PC-9 (cell line): Measurements from ENCODE around the gene INPP5A. TPM values are rescaled to one million over a fixed set of nuclear protein-coding genes. Genes with fewer than 3 reads are reported as not detected.

Experiments
- BruUV-seq: library from RNA; stranded (reverse); fragments of 400-500 nt; replicated peaks from 2 replicates; lab custom pipeline; 2021; lab: Mats Ljungman, UMichigan
- CTCF ChIA-PET: fragments of 300-600 bp; sonication (Branson Sonifier 250); formaldehyde crosslinking; loops from one replicate; lab custom pipeline; 2022; ENCODE audit warnings: antibody characterized with exemption; lab: Charles Lee
- POLR2A ChIA-PET: fragments of 300-600 bp; sonication (Branson Sonifier 250); formaldehyde crosslinking; loops from one replicate; lab custom pipeline; 2022; ENCODE audit warnings: antibody characterized with exemption; ENCODE audit not compliant: unreplicated experiment; lab: Charles Lee
- DNase-seq, 2 experiments: peaks; one replicate each; pipeline versions ENCODE4 v3.0.0 to v3.0.0-alpha.2; 2015 to 2022; ENCODE audit warnings: mixed read lengths in 1 of 2
- H2AFZ ChIP-seq: fragments of 200-600 bp; sonication (generic); 2 replicates; pipeline ENCODE4 v1.8.1; 2017; ENCODE audit warnings: antibody characterized with exemption
- H3F3A ChIP-seq: fragments of 200-600 bp; sonication (generic); 2 replicates; pipeline ENCODE4 v1.8.1; 2017; ENCODE audit warnings: antibody characterized with exemption, mild to moderate bottlenecking, low read depth; ENCODE audit not compliant: insufficient read depth
- H3K27ac ChIP-seq: fragments of 200-600 bp; sonication (generic); 2 replicates; pipeline ENCODE4 v1.6.1; 2016; ENCODE audit warnings: mixed run types
- H3K27me3 ChIP-seq: fragments of 200-600 bp; sonication (generic); 2 replicates; pipeline ENCODE4 v1.6.1; 2016; ENCODE audit warnings: low read depth, mixed run types; ENCODE audit not compliant: insufficient read depth
- H3K36me3 ChIP-seq: fragments of 200-600 bp; sonication (generic); 2 replicates; pipeline ENCODE4 v1.6.1; 2016; ENCODE audit warnings: low read depth, mixed run types
- H3K4me1 ChIP-seq: fragments of 200-600 bp; sonication (generic); replicated peaks from 2 replicates; pipeline ENCODE4 v1.6.1; 2016; ENCODE audit warnings: mixed run types; ENCODE audit not compliant: insufficient read depth
- H3K4me2 ChIP-seq: fragments of 200-600 bp; sonication (generic); 2 replicates; pipeline ENCODE4 v1.6.1; 2017; ENCODE audit warnings: mixed run types
- H3K4me3 ChIP-seq: fragments of 200-600 bp; sonication (generic); 2 replicates; pipeline ENCODE4 v1.6.1; 2016; ENCODE audit warnings: mixed run types
- H3K79me2 ChIP-seq: fragments of 200-600 bp; sonication (generic); 2 replicates; pipeline ENCODE4 v1.6.1; 2017; ENCODE audit warnings: low read depth, mixed run types
- H3K9me2 ChIP-seq: fragments of 200-600 bp; sonication (generic); 2 replicates; pipeline ENCODE4 v1.8.1; 2017; ENCODE audit warnings: mild to moderate bottlenecking; ENCODE audit not compliant: insufficient read depth
- H3K9me3 ChIP-seq: fragments of 200-600 bp; sonication (generic); 2 replicates; pipeline ENCODE4 v1.8.1; 2016; ENCODE audit warnings: low read depth; ENCODE audit not compliant: insufficient read depth
- H4K20me1 ChIP-seq: fragments of 200-600 bp; sonication (generic); 2 replicates; pipeline ENCODE4 v1.8.1; 2017; ENCODE audit not compliant: insufficient read depth
- EZH2 ChIP-seq: fragments of 200-600 bp; sonication (generic); IDR thresholded peaks from 2 replicates; pipeline ENCODE4 v1.8.0; 2017; ENCODE audit warnings: antibody characterized with exemption, low read depth
- intact Hi-C: fragments of 100-400 bp; cut with micrococcal nuclease; formaldehyde crosslinking; loops from one replicate; pipeline ENCODE4 v1.10.0; 2022; ENCODE audit not compliant: unreplicated experiment
- total RNA-seq: library from RNA; stranded (reverse); gene quantifications from 2 replicates; pipeline ENCODE4 v1.2.3, GENCODE V29; 2021
- TF ChIP-seq, protein P1 (sequence below): fragments of 200-600 bp; sonication (generic); conservative IDR thresholded peaks from 2 replicates; pipeline ENCODE4 v1.6.1; 2017; ENCODE audit warnings: mixed run types, antibody characterized with exemption, mild to moderate bottlenecking, moderate library complexity

Gene INPP5A
- total RNA-seq, 1 experiment from 2014 or later = 18.4 TPM

- Histone ChIP-seq H3K36me3 (no peaks in the 10 kb centered on the region), H3K27me3 (no peaks in the 10 kb centered on the region), H4K20me1 (no peaks in the 10 kb centered on the region), H3F3A (peaks cover 17% of the 10 kb centered on the region), H3K4me2 (peak overlapping the region; percentile 87), H3K79me2 (no peaks in the 10 kb centered on the region), H2AFZ (no peak overlapping the region), H3K4me3 (peak overlapping the region; percentile 45; the same call in 1 of the 2 replicates), H3K9me2 (no peaks in the 10 kb centered on the region), H3K4me1 (peaks cover 26% of the 10 kb centered on the region), H3K9me3 (no peaks in the 10 kb centered on the region), H3K27ac (peak overlapping the region; percentile 78)
- intact Hi-C loops = loop anchor here (1.0 to 5.0 kb wide), 3 partner anchors 15 to 61 kb away; no protein-coding TSS in a partner anchor
- BruUV-seq = TSS peak; percentile 53
- ChIA-PET POLR2A (interaction anchor here (1.0 kb wide), 1 partner anchor 15 kb away, joined by 3 read pairs; no protein-coding TSS in a partner anchor), CTCF (no interaction called here)
- no peak for DNase-seq
- no peak for TF ChIP-seq EZH2
- TF ChIP-seq, protein P1, sequence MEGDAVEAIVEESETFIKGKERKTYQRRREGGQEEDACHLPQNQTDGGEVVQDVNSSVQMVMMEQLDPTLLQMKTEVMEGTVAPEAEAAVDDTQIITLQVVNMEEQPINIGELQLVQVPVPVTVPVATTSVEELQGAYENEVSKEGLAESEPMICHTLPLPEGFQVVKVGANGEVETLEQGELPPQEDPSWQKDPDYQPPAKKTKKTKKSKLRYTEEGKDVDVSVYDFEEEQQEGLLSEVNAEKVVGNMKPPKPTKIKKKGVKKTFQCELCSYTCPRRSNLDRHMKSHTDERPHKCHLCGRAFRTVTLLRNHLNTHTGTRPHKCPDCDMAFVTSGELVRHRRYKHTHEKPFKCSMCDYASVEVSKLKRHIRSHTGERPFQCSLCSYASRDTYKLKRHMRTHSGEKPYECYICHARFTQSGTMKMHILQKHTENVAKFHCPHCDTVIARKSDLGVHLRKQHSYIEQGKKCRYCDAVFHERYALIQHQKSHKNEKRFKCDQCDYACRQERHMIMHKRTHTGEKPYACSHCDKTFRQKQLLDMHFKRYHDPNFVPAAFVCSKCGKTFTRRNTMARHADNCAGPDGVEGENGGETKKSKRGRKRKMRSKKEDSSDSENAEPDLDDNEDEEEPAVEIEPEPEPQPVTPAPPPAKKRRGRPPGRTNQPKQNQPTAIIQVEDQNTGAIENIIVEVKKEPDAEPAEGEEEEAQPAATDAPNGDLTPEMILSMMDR = no peak
Observed at GRCh38 chr10:132517951-132518521, 19.6 kb upstream of the INPP5A start.

DNA sequence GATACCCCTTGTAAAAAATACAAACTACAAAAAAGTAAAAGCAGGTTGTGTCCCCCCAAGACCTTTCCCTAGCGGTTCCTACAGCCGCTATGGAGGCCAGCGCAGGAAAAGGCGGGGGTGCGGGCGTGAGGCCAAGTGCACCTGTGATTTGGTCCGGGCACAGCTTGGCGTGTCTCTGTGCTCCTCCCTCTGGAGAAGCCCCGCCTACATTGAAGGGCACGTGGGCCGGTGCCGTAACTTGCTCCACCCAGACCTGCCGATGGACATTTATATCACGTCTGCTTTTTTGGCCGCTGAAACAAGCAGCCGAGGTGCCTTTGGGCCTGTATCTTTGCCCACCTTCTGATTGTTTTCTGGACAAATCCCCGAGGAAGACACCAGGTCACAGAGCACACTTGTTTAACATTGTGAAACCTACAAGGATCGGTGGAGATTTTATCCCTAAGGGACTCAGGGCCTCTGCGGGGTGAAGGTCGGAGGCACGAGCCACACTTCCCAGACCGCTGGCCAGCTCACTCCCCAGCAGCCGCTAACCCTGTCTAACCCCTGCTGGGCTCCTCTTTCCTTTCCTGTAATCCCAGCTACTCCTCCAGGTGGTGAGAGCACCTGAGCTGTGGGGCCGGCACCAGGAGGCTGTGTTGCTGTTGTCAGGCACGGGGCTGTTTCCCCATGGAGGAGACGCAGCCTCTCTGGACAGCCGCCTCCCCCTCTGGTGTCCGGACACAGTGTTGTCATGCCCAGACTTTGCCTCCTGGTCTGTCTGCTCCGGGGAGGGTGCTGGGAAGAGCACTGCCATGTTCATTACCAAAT, 18.8 kb upstream of the INPP5A start:
- Histone ChIP-seq H3F3A (peaks cover 17% of the 10 kb centered on the region), H3K79me2 (no peaks in the 10 kb centered on the region), H3K4me1 (peaks cover 26% of the 10 kb centered on the region), H3K4me3 (peak overlapping the region; percentile 52; the same call in 1 of the 2 replicates), H3K4me2 (peak overlapping the region; percentile 87), H3K36me3 (no peaks in the 10 kb centered on the region), H4K20me1 (no peaks in the 10 kb centered on the region), H3K9me3 (no peaks in the 10 kb centered on the region), H2AFZ (peak overlapping the region; percentile 87), H3K9me2 (no peaks in the 10 kb centered on the region), H3K27ac (peak overlapping the region; percentile 63), H3K27me3 (no peaks in the 10 kb centered on the region)
- POLR2A ChIA-PET = interaction anchor here (1.0 kb wide), 1 partner anchor 14 kb away, joined by 3 read pairs; no protein-coding TSS in a partner anchor
- CTCF ChIA-PET = no interaction called here
- TF ChIP-seq, protein P1 = no peak
- no peak for TF ChIP-seq EZH2
- intact Hi-C loops = loop anchor here (5.0 kb wide), 1 partner anchor 61 kb away; no protein-coding TSS in a partner anchor
- peak; percentile 70 to 81 for DNase-seq
- BruUV-seq = TSS peak; percentile 99

- no peak for DNase-seq
- no peak for TF ChIP-seq EZH2
- TF ChIP-seq, protein P1 = no peak
- POLR2A ChIA-PET = no interaction called here
- no peaks in the 10 kb centered on the region for H3K79me2 ChIP-seq
- H3F3A ChIP-seq = peaks cover 17% of the 10 kb centered on the region
- H3K9me3 ChIP-seq = no peaks in the 10 kb centered on the region
- CTCF ChIA-PET = no interaction called here
- H3K27me3 ChIP-seq = no peaks in the 10 kb centered on the region
- peaks cover 26% of the 10 kb centered on the region for H3K4me1 ChIP-seq
- H3K36me3 ChIP-seq = no peaks in the 10 kb centered on the region
- no peaks in the 10 kb centered on the region for H4K20me1 ChIP-seq
- intact Hi-C loops = loop anchor here (5.0 kb wide), 1 partner anchor 62 kb away; no protein-coding TSS in a partner anchor
- no TSS peak for BruUV-seq
- H2AFZ ChIP-seq = no peak overlapping the region
- H3K4me3 ChIP-seq = no peak overlapping the region; the same call in 1 of the 2 replicates
- no peak overlapping the region for H3K27ac ChIP-seq
- peak overlapping the region; percentile 87 for H3K4me2 ChIP-seq
- H3K9me2 ChIP-seq = no peaks in the 10 kb centered on the region
Observed at GRCh38 chr10:132519382-132520176, 18.0 kb upstream of the INPP5A start.
